H9 (cell line): ENCODE measurements around the gene ZNF26. TPM values are rescaled to one million over a fixed set of nuclear protein-coding genes. Genes with fewer than 3 reads are reported as not detected.

ENCODE experiments used
- DNase-seq: peaks from one replicate; pipeline ENCODE4 v3.0.0-alpha.2; 2017
- H2AFZ ChIP-seq: one replicate; pipeline ENCODE4 v1.6.1; 2013; ENCODE audit warnings: mild to moderate bottlenecking, low read length, control low read depth, moderate library complexity
- H2AK5ac ChIP-seq: 2 replicates; pipeline ENCODE4 v1.6.1; 2013; ENCODE audit warnings: low read length, control low read depth, mixed read lengths; ENCODE audit not compliant: insufficient read length
- H2BK120ac ChIP-seq: one replicate; pipeline ENCODE4 v1.6.1; 2013; ENCODE audit warnings: low read depth, mild to moderate bottlenecking, low read length, control low read depth, inconsistent platforms; ENCODE audit not compliant: poor library complexity, severe bottlenecking
- H2BK12ac ChIP-seq: 2 replicates; pipeline ENCODE4 v1.6.1; 2013; ENCODE audit warnings: low read length, control low read depth, mixed read lengths, low read depth; ENCODE audit not compliant: insufficient read length
- H2BK15ac ChIP-seq: 2 replicates; pipeline ENCODE4 v1.6.1; 2013; ENCODE audit warnings: low read depth, low read length, control low read depth
- H2BK20ac ChIP-seq: one replicate; pipeline ENCODE4 v1.6.1; 2013; ENCODE audit warnings: low read depth, mild to moderate bottlenecking, low read length, control low read depth, inconsistent platforms; ENCODE audit not compliant: poor library complexity, severe bottlenecking
- H2BK5ac ChIP-seq: 2 replicates; pipeline ENCODE4 v1.6.1; 2013; ENCODE audit warnings: low read length, control low read depth, mixed read lengths; ENCODE audit not compliant: insufficient read length
- H3K14ac ChIP-seq: 2 replicates; pipeline ENCODE4 v1.6.1; 2013; ENCODE audit warnings: low read length, control low read depth; ENCODE audit not compliant: insufficient read depth
- H3K18ac ChIP-seq: 2 replicates; pipeline ENCODE4 v1.6.1; 2013; ENCODE audit warnings: low read depth, mild to moderate bottlenecking, mixed read lengths, low read length, control low read depth; ENCODE audit not compliant: insufficient read length
- H3K23ac ChIP-seq: 2 replicates; pipeline ENCODE4 v1.6.1; 2013; ENCODE audit warnings: low read length, control low read depth, mixed read lengths, low read depth; ENCODE audit not compliant: insufficient read length
- H3K23me2 ChIP-seq: 2 replicates; pipeline ENCODE4 v1.6.1; 2013; ENCODE audit warnings: low read depth, mild to moderate bottlenecking, mixed read lengths, low read length, control low read depth; ENCODE audit not compliant: insufficient read length, poor library complexity, severe bottlenecking
- H3K27ac ChIP-seq: 2 replicates; pipeline ENCODE4 v1.5.1; 2013; ENCODE audit warnings: low read length, control low read depth, mixed read lengths, low read depth; ENCODE audit not compliant: insufficient read length
- H3K27me3 ChIP-seq: 2 replicates; pipeline ENCODE4 v1.6.1; 2013; ENCODE audit warnings: low read length, control low read depth, inconsistent platforms; ENCODE audit not compliant: insufficient read depth
- H3K4ac ChIP-seq: 2 replicates; pipeline ENCODE4 v1.6.1; 2013; ENCODE audit warnings: low read depth, mild to moderate bottlenecking, control low read depth, inconsistent platforms, low read length, moderate library complexity
- H3K4me1 ChIP-seq: 2 replicates; pipeline ENCODE4 v1.6.1; 2013; ENCODE audit warnings: low read length, control low read depth, inconsistent platforms; ENCODE audit not compliant: insufficient read depth
- H3K4me2 ChIP-seq: 2 replicates; pipeline ENCODE4 v1.6.1; 2013; ENCODE audit warnings: low read length, control low read depth, mixed read lengths; ENCODE audit not compliant: insufficient read length, insufficient read depth
- H3K56ac ChIP-seq: 2 replicates; pipeline ENCODE4 v1.6.1; 2013; ENCODE audit warnings: low read depth, mild to moderate bottlenecking, mixed read lengths, low read length, control low read depth; ENCODE audit not compliant: insufficient read length
- H3K79me1 ChIP-seq: 2 replicates; pipeline ENCODE4 v1.6.1; 2013; ENCODE audit warnings: low read depth, mild to moderate bottlenecking, moderate library complexity, low read length, control low read depth, inconsistent platforms; ENCODE audit not compliant: insufficient read depth, poor library complexity, severe bottlenecking
- H3K79me2 ChIP-seq: 2 replicates; pipeline ENCODE4 v1.6.1; 2013; ENCODE audit warnings: low read length, control low read depth, inconsistent platforms; ENCODE audit not compliant: insufficient read depth
- H3K9ac ChIP-seq: 2 replicates; pipeline ENCODE4 v1.6.1; 2013; ENCODE audit warnings: low read length, control low read depth, mixed read lengths; ENCODE audit not compliant: insufficient read length; ENCODE audit errors: extremely low read depth
- H3K9me3 ChIP-seq: one replicate; pipeline ENCODE4 v1.6.1; 2013; ENCODE audit warnings: low read depth, low read length, inconsistent platforms; ENCODE audit not compliant: control insufficient read depth
- H3T11ph ChIP-seq: one replicate; pipeline ENCODE4 v1.6.1; 2013; ENCODE audit warnings: mild to moderate bottlenecking, low read length, control low read depth, inconsistent platforms
- H4K20me1 ChIP-seq: one replicate; pipeline ENCODE4 v1.6.1; 2013; ENCODE audit not compliant: control insufficient read depth, insufficient read length, insufficient read depth
- H4K5ac ChIP-seq: 2 replicates; pipeline ENCODE4 v1.6.1; 2013; ENCODE audit warnings: low read depth, mild to moderate bottlenecking, mixed read lengths, low read length, control low read depth; ENCODE audit not compliant: insufficient read length
- H4K8ac ChIP-seq: replicated peaks from 2 replicates; pipeline ENCODE4 v1.6.1; 2013; ENCODE audit warnings: low read length, control low read depth, mixed read lengths, low read depth; ENCODE audit not compliant: insufficient read length
- H4K91ac ChIP-seq: 2 replicates; pipeline ENCODE4 v1.6.1; 2013; ENCODE audit warnings: low read depth, mild to moderate bottlenecking, moderate library complexity, mixed read lengths, low read length, control low read depth; ENCODE audit not compliant: insufficient read length
- H3K27ac Mint-ChIP-seq, 3 experiments: 2 replicates in 2 of 3; 3 replicates in 1 of 3; pipeline ENCODE4 v1.8.0; 2020 to 2021; ENCODE audit warnings: mixed read lengths in 3 of 3, mild to moderate bottlenecking in 1 of 3, moderate library complexity in 1 of 3
- H3K27me3 Mint-ChIP-seq: 2 replicates; pipeline ENCODE4 v1.8.0; 2021; ENCODE audit warnings: low read depth, mild to moderate bottlenecking, moderate library complexity, mixed read lengths
- H3K36me3 Mint-ChIP-seq, 3 experiments: 2 replicates in 2 of 3; 3 replicates in 1 of 3; pipeline ENCODE4 v1.8.0; 2020 to 2021; ENCODE audit warnings: low read depth in 3 of 3, mixed read lengths in 3 of 3; ENCODE audit not compliant: insufficient read depth in 1 of 3
- H3K4me1 Mint-ChIP-seq, 2 experiments: 2 replicates each; pipeline ENCODE4 v1.8.0; 2020; ENCODE audit warnings: mixed read lengths in 2 of 2
- H3K4me3 Mint-ChIP-seq, 2 experiments: 2 replicates in 1 of 2; 3 replicates in 1 of 2; pipeline ENCODE4 v1.8.0; 2020 to 2021; ENCODE audit warnings: mild to moderate bottlenecking in 2 of 2, mixed read lengths in 2 of 2, moderate library complexity in 1 of 2
- H3K9me3 Mint-ChIP-seq, 2 experiments: 2 replicates in 1 of 2; 3 replicates in 1 of 2; pipeline ENCODE4 v1.8.0; 2020; ENCODE audit warnings: mild to moderate bottlenecking in 2 of 2, mixed read lengths in 2 of 2, moderate library complexity in 1 of 2
- CTCF ChIP-seq: fragments of 200-600 bp; sonication (generic); conservative IDR thresholded peaks from 3 replicates; pipeline ENCODE4 v1.8.0; 2021; ENCODE audit warnings: antibody characterized with exemption, mild to moderate bottlenecking
- WGBS: extraction: QIAGEN DNeasy Blood & Tissue Kit; methylation state at CpG from one replicate; pipeline ENCODE4 v1.1.7; 2013; ENCODE audit warnings: missing lambda C conversion rate, low lambda C conversion rate, mixed read lengths; ENCODE audit not compliant: insufficient read length; ENCODE audit errors: extremely low coverage; 5-methylcytosine and 5-hydroxymethylcytosine counted together
- total RNA-seq: library from RNA; stranded (reverse); gene quantifications from 2 replicates; pipeline ENCODE4 v1.2.1, GENCODE V29; 2021

ZNF26 gene
- total RNA-seq, 1 experiment from 2014 or later: 13.2 TPM

DNA sequence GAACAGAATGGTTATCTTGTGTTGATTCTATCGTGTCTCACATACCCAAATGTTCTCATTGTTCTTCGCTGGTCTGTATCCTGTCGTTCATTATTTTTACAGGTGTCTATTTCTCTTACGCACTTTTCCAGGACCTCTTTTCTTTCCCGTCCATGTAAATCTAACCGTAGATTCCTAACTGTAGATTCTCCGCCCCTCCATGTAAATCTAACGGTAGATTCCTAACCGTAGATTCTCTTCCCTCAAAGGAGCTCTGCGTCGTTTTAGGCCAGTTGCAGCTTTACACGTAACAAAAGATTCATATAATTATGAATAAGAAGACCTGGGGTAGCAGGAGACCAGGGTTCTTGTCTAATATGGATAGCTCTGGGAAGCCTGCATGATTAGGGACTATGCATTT is 20.4 kb upstream of the ZNF26 start:
- H3T11ph ChIP-seq: no peak overlapping the region
- Mint-ChIP-seq H3K36me3 (peaks cover 21 to 22% (median 22%) of the 10 kb centered on the region in 3 experiments), H3K27me3 (no peaks in the 10 kb centered on the region), H3K4me3 (no peak overlapping the region; a peak in 1 of 5 replicates), H3K4me1 (no peaks in the 10 kb centered on the region), H3K9me3 (peaks cover 75 to 77% of the 10 kb centered on the region in 2 experiments), H3K27ac (no peak overlapping the region)
- no peaks in the 10 kb centered on the region for H3K79me1 ChIP-seq
- no peak overlapping the region for H3K56ac ChIP-seq
- no peaks in the 10 kb centered on the region for H3K27me3 ChIP-seq
- H3K18ac ChIP-seq: no peak overlapping the region
- H3K27ac ChIP-seq: no peak overlapping the region
- H4K20me1 ChIP-seq: no peaks in the 10 kb centered on the region
- no peaks in the 10 kb centered on the region for H3K23me2 ChIP-seq
- no CpG with 5 or more reads among the region's 12 CpGs for WGBS
- H3K9ac ChIP-seq: no peak overlapping the region
- H4K91ac ChIP-seq: no peak overlapping the region
- H3K14ac ChIP-seq: no peak overlapping the region
- no peak overlapping the region for H2BK15ac ChIP-seq
- DNase-seq: no peak
- no peak overlapping the region for H4K5ac ChIP-seq
- no peak overlapping the region for H2AK5ac ChIP-seq
- no peak overlapping the region for H4K8ac ChIP-seq
- H3K4me2 ChIP-seq: no peak overlapping the region
- no peak overlapping the region for H2BK120ac ChIP-seq
- no peak overlapping the region for H3K23ac ChIP-seq
- TF ChIP-seq CTCF: no peak
- no peaks in the 10 kb centered on the region for H3K79me2 ChIP-seq
- peaks cover 45% of the 10 kb centered on the region for H3K9me3 ChIP-seq
- H2AFZ ChIP-seq: no peak overlapping the region
- H3K4me1 ChIP-seq: no peaks in the 10 kb centered on the region
- no peak overlapping the region for H2BK20ac ChIP-seq
- no peak overlapping the region for H2BK5ac ChIP-seq
- H2BK12ac ChIP-seq: no peak overlapping the region
- no peak overlapping the region for H3K4ac ChIP-seq
